Panc1 (cell line): ENCODE results near the gene NADSYN1. TPM values are rescaled to one million over a fixed set of nuclear protein-coding genes. Genes with fewer than 3 reads are reported as not detected.

ENCODE experiments used
- ATAC-seq: fragments of 200-7000 bp; cut with Tn5 transposase; 2 replicates; pipeline ENCODE4 v1.9.1; 2020; ENCODE audit warnings: mild to moderate bottlenecking, moderate library complexity
- BruUV-seq: library from RNA; stranded (reverse); fragments of 400-500 nt; replicated peaks from 2 replicates; lab custom pipeline; 2021; lab: Mats Ljungman, UMichigan
- CTCF ChIA-PET: fragments of 300-600 bp; sonication (Branson Sonifier 250); formaldehyde crosslinking; loops from one replicate; lab custom pipeline; 2022; ENCODE audit warnings: antibody characterized with exemption; lab: Charles Lee
- POLR2A ChIA-PET: fragments of 300-600 bp; sonication (Branson Sonifier 250); formaldehyde crosslinking; loops from one replicate; lab custom pipeline; 2022; ENCODE audit warnings: antibody characterized with exemption; lab: Charles Lee
- DNase-seq: peaks from one replicate; pipeline ENCODE4 v3.0.0-alpha.2; 2010; ENCODE audit warnings: low read depth, low spot score
- H3K27ac ChIP-seq: 2 replicates; pipeline ENCODE4 v1.5.1; 2011; ENCODE audit warnings: mild to moderate bottlenecking, low read length, inconsistent platforms
- H3K27me3 ChIP-seq: fragments of 200-500 bp; sonication (Bioruptor generic); 2 replicates; pipeline ENCODE4 v1.6.0; 2014; ENCODE audit warnings: low read length, inconsistent platforms; ENCODE audit not compliant: control insufficient read depth, insufficient read depth
- H3K36me3 ChIP-seq: fragments of 200-500 bp; sonication (Bioruptor generic); 2 replicates; pipeline ENCODE4 v1.5.1; 2014; ENCODE audit warnings: inconsistent platforms, mild to moderate bottlenecking, low read length, moderate library complexity; ENCODE audit not compliant: control insufficient read depth, insufficient read depth
- H3K4me1 ChIP-seq: 2 replicates; pipeline ENCODE4 v1.5.1; 2011; ENCODE audit warnings: inconsistent platforms, mild to moderate bottlenecking, low read length, moderate library complexity; ENCODE audit not compliant: control insufficient read depth, insufficient read depth
- H3K4me3 ChIP-seq, 2 experiments: 2 replicates each; pipeline ENCODE4 v1.5.1; 2011 to 2012; ENCODE audit warnings: low read depth in 2 of 2, low read length in 2 of 2, mild to moderate bottlenecking in 2 of 2, inconsistent platforms in 1 of 2, moderate library complexity in 1 of 2
- H3K9me3 ChIP-seq: fragments of 200-500 bp; sonication (Bioruptor generic); 2 replicates; pipeline ENCODE4 v1.5.1; 2014; ENCODE audit warnings: low read depth, mild to moderate bottlenecking, inconsistent platforms, low read length, moderate library complexity; ENCODE audit not compliant: control insufficient read depth, insufficient read depth
- POLR2AphosphoS5 ChIP-seq: IDR thresholded peaks from 2 replicates; pipeline ENCODE4 v1.6.1; 2012; ENCODE audit warnings: mild to moderate bottlenecking, low read depth, low read length, moderate library complexity
- SIN3A ChIP-seq: IDR thresholded peaks from 2 replicates; pipeline ENCODE4 v1.6.1; 2012; ENCODE audit warnings: low read depth, mild to moderate bottlenecking, low read length, moderate library complexity, borderline replicate concordance; ENCODE audit not compliant: insufficient read depth
- TCF7L2 ChIP-seq: IDR thresholded peaks from 2 replicates; pipeline ENCODE4 v1.6.1; 2011; ENCODE audit warnings: mild to moderate bottlenecking, low read depth, low read length, inconsistent platforms
- in situ Hi-C: cut with HindIII; loops from 2 replicates; pipeline ENCODE4 v1.10.0; 2016; ENCODE audit warnings: low sequenced_read_pairs, low pct_unique_long_range_greater_than_20kb
- intact Hi-C: fragments of 100-400 bp; cut with micrococcal nuclease; formaldehyde crosslinking; loops from one replicate; pipeline ENCODE4 v1.10.0; 2022; ENCODE audit not compliant: unreplicated experiment
- total RNA-seq: library from RNA; stranded (reverse); gene quantifications from one replicate; pipeline ENCODE4 v1.2.1, GENCODE V29; 2021; ENCODE audit not compliant: unreplicated experiment
- TF ChIP-seq, protein P1 (sequence below), 2 experiments: IDR thresholded peaks; 2 replicates each; pipeline ENCODE4 v1.6.1; 2011 to 2012; ENCODE audit warnings: low read depth in 2 of 2, control low read depth in 1 of 2, low read length in 1 of 2, mild to moderate bottlenecking in 1 of 2, moderate library complexity in 1 of 2; ENCODE audit not compliant: insufficient read depth in 1 of 2
- TF ChIP-seq, protein P2 (sequence below): fragments of 450-650 bp; IDR thresholded peaks from 2 replicates; pipeline ENCODE4 v1.5.1; 2017; ENCODE audit warnings: mild to moderate bottlenecking

Gene NADSYN1
- total RNA-seq, 1 experiment from 2014 or later = 76.1 TPM

DNA sequence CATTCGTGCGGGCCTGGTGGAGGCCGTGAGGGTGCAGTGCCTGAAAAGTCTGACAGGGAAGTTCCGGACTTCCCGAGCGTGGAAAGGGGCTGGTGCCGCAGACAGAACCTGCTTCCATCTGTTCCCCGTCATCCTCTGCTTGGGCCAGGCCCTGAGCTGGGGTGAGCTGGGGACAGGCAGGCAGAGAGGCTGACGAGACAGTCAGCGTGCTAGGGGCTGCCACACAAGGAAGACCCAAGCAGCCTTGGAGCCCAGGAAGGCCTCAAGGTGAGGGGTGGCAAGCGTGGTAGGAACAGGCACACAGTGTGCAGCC lies 25.5 kb downstream of the NADSYN1 start:
- ATAC-seq = no peak
- in situ Hi-C loops (no loop called here), intact Hi-C loops (no loop called here)
- Histone ChIP-seq H3K27ac (no peak overlapping the region), H3K27me3 (no peaks in the 10 kb centered on the region), H3K4me3 (no peak overlapping the region), H3K9me3 (no peaks in the 10 kb centered on the region), H3K4me1 (no peaks in the 10 kb centered on the region), H3K36me3 (peaks cover 6% of the 10 kb centered on the region)
- DNase-seq = no peak
- no peak for TF ChIP-seq SIN3A
- TF ChIP-seq, protein P1, sequence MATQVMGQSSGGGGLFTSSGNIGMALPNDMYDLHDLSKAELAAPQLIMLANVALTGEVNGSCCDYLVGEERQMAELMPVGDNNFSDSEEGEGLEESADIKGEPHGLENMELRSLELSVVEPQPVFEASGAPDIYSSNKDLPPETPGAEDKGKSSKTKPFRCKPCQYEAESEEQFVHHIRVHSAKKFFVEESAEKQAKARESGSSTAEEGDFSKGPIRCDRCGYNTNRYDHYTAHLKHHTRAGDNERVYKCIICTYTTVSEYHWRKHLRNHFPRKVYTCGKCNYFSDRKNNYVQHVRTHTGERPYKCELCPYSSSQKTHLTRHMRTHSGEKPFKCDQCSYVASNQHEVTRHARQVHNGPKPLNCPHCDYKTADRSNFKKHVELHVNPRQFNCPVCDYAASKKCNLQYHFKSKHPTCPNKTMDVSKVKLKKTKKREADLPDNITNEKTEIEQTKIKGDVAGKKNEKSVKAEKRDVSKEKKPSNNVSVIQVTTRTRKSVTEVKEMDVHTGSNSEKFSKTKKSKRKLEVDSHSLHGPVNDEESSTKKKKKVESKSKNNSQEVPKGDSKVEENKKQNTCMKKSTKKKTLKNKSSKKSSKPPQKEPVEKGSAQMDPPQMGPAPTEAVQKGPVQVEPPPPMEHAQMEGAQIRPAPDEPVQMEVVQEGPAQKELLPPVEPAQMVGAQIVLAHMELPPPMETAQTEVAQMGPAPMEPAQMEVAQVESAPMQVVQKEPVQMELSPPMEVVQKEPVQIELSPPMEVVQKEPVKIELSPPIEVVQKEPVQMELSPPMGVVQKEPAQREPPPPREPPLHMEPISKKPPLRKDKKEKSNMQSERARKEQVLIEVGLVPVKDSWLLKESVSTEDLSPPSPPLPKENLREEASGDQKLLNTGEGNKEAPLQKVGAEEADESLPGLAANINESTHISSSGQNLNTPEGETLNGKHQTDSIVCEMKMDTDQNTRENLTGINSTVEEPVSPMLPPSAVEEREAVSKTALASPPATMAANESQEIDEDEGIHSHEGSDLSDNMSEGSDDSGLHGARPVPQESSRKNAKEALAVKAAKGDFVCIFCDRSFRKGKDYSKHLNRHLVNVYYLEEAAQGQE (IDR thresholded peaks at IDR 0.05; ENCODE audit: insufficient read depth in 1 of 2, low read depth in 2 of 2, low read length in 1 of 2) = no peak
- POLR2A ChIA-PET = no interaction called here
- BruUV-seq = TSS peak; percentile 41
- CTCF ChIA-PET = no interaction called here

DNA sequence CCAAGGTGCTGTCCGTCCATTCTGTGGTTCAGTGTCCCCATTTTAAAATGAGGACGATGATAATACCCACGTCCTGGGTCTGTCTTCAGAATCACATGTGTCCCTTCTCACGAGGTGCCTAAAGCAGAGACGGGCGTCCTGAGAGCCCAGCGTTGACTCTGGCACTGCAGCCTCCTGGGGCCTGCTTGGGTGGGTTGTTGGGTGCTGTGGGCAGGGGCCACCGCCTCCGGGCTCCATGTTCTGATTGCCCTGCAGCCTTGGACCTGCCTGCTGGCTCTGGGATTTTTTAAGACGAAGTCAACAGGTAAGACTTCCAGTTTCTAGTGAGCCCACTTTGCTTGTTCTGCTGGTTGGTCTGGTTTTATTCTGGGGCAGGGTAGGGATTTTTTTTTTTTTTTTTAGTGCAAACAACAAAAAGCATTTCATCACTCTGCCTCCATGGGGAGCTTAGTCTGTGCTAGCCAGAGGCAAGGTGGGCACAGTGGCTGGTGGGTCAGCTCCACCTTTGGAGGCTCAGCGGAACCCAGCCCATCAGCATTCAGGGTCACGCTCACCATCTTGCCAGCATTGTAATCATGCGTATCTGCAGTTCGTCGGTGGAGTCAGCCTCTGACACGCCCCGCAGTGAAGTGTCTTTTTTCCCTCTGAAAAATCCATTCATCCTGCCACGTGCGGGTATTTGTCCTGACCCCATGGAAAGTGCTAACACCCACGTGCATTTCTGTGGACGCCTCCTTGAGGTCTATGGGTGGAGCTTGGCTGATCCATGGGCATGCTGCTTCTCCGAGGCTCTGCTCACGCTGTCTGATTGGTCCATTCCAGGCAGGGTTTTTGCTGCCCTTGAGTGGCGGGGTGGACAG lies 28.3 kb downstream of the NADSYN1 start:
- Histone ChIP-seq H3K9me3 (no peaks in the 10 kb centered on the region), H3K27me3 (no peaks in the 10 kb centered on the region), H3K36me3 (peaks cover 5% of the 10 kb centered on the region; the same call in 1 of the 2 replicates), H3K27ac (no peak overlapping the region), H3K4me1 (no peaks in the 10 kb centered on the region), H3K4me3 (no peak overlapping the region)
- intact Hi-C loops (no loop called here), in situ Hi-C loops (no loop called here)
- ChIA-PET CTCF (no interaction called here), POLR2A (no interaction called here)
- ATAC-seq (no peak), DNase-seq (no peak)
- TF ChIP-seq, protein P2, sequence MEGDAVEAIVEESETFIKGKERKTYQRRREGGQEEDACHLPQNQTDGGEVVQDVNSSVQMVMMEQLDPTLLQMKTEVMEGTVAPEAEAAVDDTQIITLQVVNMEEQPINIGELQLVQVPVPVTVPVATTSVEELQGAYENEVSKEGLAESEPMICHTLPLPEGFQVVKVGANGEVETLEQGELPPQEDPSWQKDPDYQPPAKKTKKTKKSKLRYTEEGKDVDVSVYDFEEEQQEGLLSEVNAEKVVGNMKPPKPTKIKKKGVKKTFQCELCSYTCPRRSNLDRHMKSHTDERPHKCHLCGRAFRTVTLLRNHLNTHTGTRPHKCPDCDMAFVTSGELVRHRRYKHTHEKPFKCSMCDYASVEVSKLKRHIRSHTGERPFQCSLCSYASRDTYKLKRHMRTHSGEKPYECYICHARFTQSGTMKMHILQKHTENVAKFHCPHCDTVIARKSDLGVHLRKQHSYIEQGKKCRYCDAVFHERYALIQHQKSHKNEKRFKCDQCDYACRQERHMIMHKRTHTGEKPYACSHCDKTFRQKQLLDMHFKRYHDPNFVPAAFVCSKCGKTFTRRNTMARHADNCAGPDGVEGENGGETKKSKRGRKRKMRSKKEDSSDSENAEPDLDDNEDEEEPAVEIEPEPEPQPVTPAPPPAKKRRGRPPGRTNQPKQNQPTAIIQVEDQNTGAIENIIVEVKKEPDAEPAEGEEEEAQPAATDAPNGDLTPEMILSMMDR = no peak
- TF ChIP-seq SIN3A (no peak), TCF7L2 (no peak), POLR2AphosphoS5 (no peak)
- TF ChIP-seq, protein P1 (IDR thresholded peaks at IDR 0.05; ENCODE audit: insufficient read depth in 1 of 2, low read depth in 2 of 2, low read length in 1 of 2) = no peak
- no TSS peak for BruUV-seq
